ES-I3 (cell line): ENCODE measurements around the gene GLIS1.

Experiments used
- H3K36me3 ChIP-seq: 2 replicates; pipeline ENCODE4 v1.6.1; 2013; ENCODE audit warnings: mild to moderate bottlenecking, low read length, control low read depth, moderate library complexity; ENCODE audit not compliant: insufficient read depth
- H3K4me1 ChIP-seq: 2 replicates; pipeline ENCODE4 v1.6.1; 2013; ENCODE audit warnings: mild to moderate bottlenecking, control low read depth, low read length; ENCODE audit not compliant: insufficient read depth
- H3K9ac ChIP-seq: 2 replicates; pipeline ENCODE4 v1.6.1; 2013; ENCODE audit warnings: low read depth, mild to moderate bottlenecking, low read length, moderate library complexity
- H3K9me3 ChIP-seq: 2 replicates; pipeline ENCODE4 v1.6.1; 2013; ENCODE audit warnings: mild to moderate bottlenecking, low read length, moderate library complexity; ENCODE audit not compliant: control insufficient read depth, insufficient read depth

Gene GLIS1

GRCh38 chr1:53552146-53552861 lies 186.7 kb downstream of the GLIS1 start:
- peaks cover 15% of the 10 kb centered on the region for H3K4me1 ChIP-seq
- no peak overlapping the region for H3K9ac ChIP-seq
- H3K36me3 ChIP-seq, result no peaks in the 10 kb centered on the region
- H3K9me3 ChIP-seq, result no peaks in the 10 kb centered on the region

GRCh38 chr1:53551428-53551995 lies 187.5 kb downstream of the GLIS1 start:
- no peaks in the 10 kb centered on the region for H3K9me3 ChIP-seq
- H3K9ac ChIP-seq, result no peak overlapping the region
- H3K36me3 ChIP-seq, result no peaks in the 10 kb centered on the region
- H3K4me1 ChIP-seq, result peaks cover 15% of the 10 kb centered on the region

- no peaks in the 10 kb centered on the region for H3K36me3 ChIP-seq
- no peak overlapping the region for H3K9ac ChIP-seq
Observed at GRCh38 chr1:53550201-53550741, 188.7 kb downstream of the GLIS1 start.

GRCh38 chr1:53549781-53550180 lies 189.2 kb downstream of the GLIS1 start:
- no peaks in the 10 kb centered on the region for H3K9me3 ChIP-seq
- H3K36me3 ChIP-seq, result no peaks in the 10 kb centered on the region
- no peak overlapping the region for H3K9ac ChIP-seq
- peaks cover 15% of the 10 kb centered on the region for H3K4me1 ChIP-seq

More at GRCh38 chr1:53550201-53550741, 188.7 kb downstream of the GLIS1 start:
- peaks cover 15% of the 10 kb centered on the region for H3K4me1 ChIP-seq
- H3K9me3 ChIP-seq, result no peaks in the 10 kb centered on the region

GRCh38 chr1:53549287-53549686 lies 189.7 kb downstream of the GLIS1 start:
- Histone ChIP-seq H3K9me3 (no peaks in the 10 kb centered on the region), H3K4me1 (peaks cover 15% of the 10 kb centered on the region)

GRCh38 chr1:53548031-53548491 lies 190.9 kb downstream of the GLIS1 start:
- Histone ChIP-seq H3K9ac (no peak overlapping the region), H3K36me3 (no peaks in the 10 kb centered on the region)

More at GRCh38 chr1:53549287-53549686, 189.7 kb downstream of the GLIS1 start:
- no peaks in the 10 kb centered on the region for H3K36me3 ChIP-seq
- no peak overlapping the region for H3K9ac ChIP-seq

GRCh38 chr1:53547231-53547790 lies 191.7 kb downstream of the GLIS1 start:
- no peaks in the 10 kb centered on the region for H3K9me3 ChIP-seq
- H3K4me1 ChIP-seq, result peaks cover 7% of the 10 kb centered on the region; the same call in 1 of the 2 replicates
- H3K36me3 ChIP-seq, result no peaks in the 10 kb centered on the region
- no peak overlapping the region for H3K9ac ChIP-seq

More at GRCh38 chr1:53548031-53548491, 190.9 kb downstream of the GLIS1 start:
- H3K4me1 ChIP-seq, result peaks cover 14% of the 10 kb centered on the region
- no peaks in the 10 kb centered on the region for H3K9me3 ChIP-seq

GRCh38 chr1:53546409-53547155 lies 192.4 kb downstream of the GLIS1 start:
- Histone ChIP-seq H3K36me3 (no peaks in the 10 kb centered on the region), H3K9ac (no peak overlapping the region)

GRCh38 chr1:53545663-53546408 lies 193.1 kb downstream of the GLIS1 start:
- H3K36me3 ChIP-seq, result no peaks in the 10 kb centered on the region
- no peaks in the 10 kb centered on the region for H3K9me3 ChIP-seq
- H3K9ac ChIP-seq, result no peak overlapping the region
- H3K4me1 ChIP-seq, result no peaks in the 10 kb centered on the region

More at GRCh38 chr1:53546409-53547155, 192.4 kb downstream of the GLIS1 start:
- H3K9me3 ChIP-seq, result no peaks in the 10 kb centered on the region
- no peaks in the 10 kb centered on the region for H3K4me1 ChIP-seq

- H3K9me3 ChIP-seq, result no peaks in the 10 kb centered on the region
- no peaks in the 10 kb centered on the region for H3K36me3 ChIP-seq
- no peaks in the 10 kb centered on the region for H3K4me1 ChIP-seq
- H3K9ac ChIP-seq, result no peak overlapping the region
Observed at GRCh38 chr1:53544728-53545515, 194.0 kb downstream of the GLIS1 start.

- Histone ChIP-seq H3K4me1 (no peaks in the 10 kb centered on the region), H3K9me3 (no peaks in the 10 kb centered on the region), H3K36me3 (no peaks in the 10 kb centered on the region), H3K9ac (no peak overlapping the region)
Observed at GRCh38 chr1:53543778-53544695, 194.9 kb downstream of the GLIS1 start.

- H3K9me3 ChIP-seq, result no peaks in the 10 kb centered on the region
- H3K9ac ChIP-seq, result no peak overlapping the region
- H3K4me1 ChIP-seq, result no peaks in the 10 kb centered on the region
- no peaks in the 10 kb centered on the region for H3K36me3 ChIP-seq
Observed at GRCh38 chr1:53543130-53543777, 195.7 kb downstream of the GLIS1 start.
